ENCODE measurements around the gene GPR18. TPM values are rescaled to one million over a fixed set of nuclear protein-coding genes. Genes with fewer than 3 reads are reported as not detected.

Gene GPR18
- total and polyA plus RNA-seq, 2 of the 4 experiments (the other 2 are of a cell fraction) = not detected

- CTCF ChIA-PET = no interaction called here
- intact Hi-C loops (cut with micrococcal nuclease) = no loop called here
- 100% methylated on average over 2 of the region's 4 CpGs; no CpG with 5 or more reads in 1 of the 2 experiments for WGBS, 2 experiments (ENCODE audit: extremely low coverage in 2 of 2, insufficient read length in 1 of 2)
Measured at GRCh38 chr13:99277629-99278028, 19.4 kb upstream of the GPR18 start.

More at GRCh38 chr13:99277629-99278028, 19.4 kb upstream of the GPR18 start:
- H3K27ac ChIP-seq (ENCODE audit: insufficient read depth, low read length) = no peak overlapping the region
- H3K9ac ChIP-seq (ENCODE audit: low read depth, low read length) = no peak overlapping the region
- in situ Hi-C loops (cut with MboI; ENCODE audit: low sequenced_read_pairs) = no loop called here
- H3K79me1 ChIP-seq (ENCODE audit: low read depth in 1 of 2, low read length in 2 of 2) = peaks cover 5 to 9% of the 10 kb centered on the region in 2 experiments; a peak in 3 of 4 replicates
- H4K20me1 ChIP-seq (ENCODE audit: insufficient read depth, low read length) = no peaks in the 10 kb centered on the region; the same call in 1 of the 2 replicates
- H3K9me3 ChIP-seq (ENCODE audit: control insufficient read depth, insufficient read depth, low read length) = no peaks in the 10 kb centered on the region; the same call in 1 of the 2 replicates
- no peak overlapping the region for H2BK5ac ChIP-seq (ENCODE audit: low read depth, low read length, poor library complexity, severe bottlenecking)
- no peaks in the 10 kb centered on the region for H3K9me1 ChIP-seq (ENCODE audit: insufficient read depth, low read length)
- peaks cover 3% of the 10 kb centered on the region; the same call in 1 of the 2 replicates for H3K4me1 ChIP-seq (ENCODE audit: control insufficient read depth, insufficient read depth, low read length)
- H2AFZ ChIP-seq (replicated peaks; ENCODE audit: low read length, poor library complexity) = no peak overlapping the region
- no peaks in the 10 kb centered on the region for H3K36me3 ChIP-seq (ENCODE audit: control insufficient read depth, insufficient read depth, low read length)
- no peak overlapping the region for H4K8ac ChIP-seq (ENCODE audit: low read depth in 2 of 2, low read length in 2 of 2)
- H2AK5ac ChIP-seq (ENCODE audit: low read depth, low read length) = no peak overlapping the region
- H3K4me2 ChIP-seq (ENCODE audit: low read depth, low read length) = no peak overlapping the region
- H4K91ac ChIP-seq (ENCODE audit: insufficient read depth, low read depth, low read length) = no peak overlapping the region
- no peak overlapping the region for H2BK20ac ChIP-seq (ENCODE audit: low read depth, low read length)
- DNase-seq = no peak
- no peak overlapping the region for H3K14ac ChIP-seq (replicated peaks; ENCODE audit: low read depth, low read length)
- no peaks in the 10 kb centered on the region for H3K27me3 ChIP-seq (ENCODE audit: control insufficient read depth, insufficient read depth, low read length)
- dilution Hi-C loops (cut with HindIII; ENCODE audit: low sequenced_read_pairs, unreplicated experiment) = no loop called here
- H2AK9ac ChIP-seq (replicated peaks; ENCODE audit: low read depth, low read length, poor library complexity) = no peak overlapping the region
- no TSS peak for BruUV-seq (replicated peaks)
- POLR2A ChIA-PET (ENCODE audit: unreplicated experiment) = no interaction called here
- H3K4ac ChIP-seq (ENCODE audit: low read depth, low read length) = no peak overlapping the region
- H3K23ac ChIP-seq (ENCODE audit: low read depth, low read length) = no peak overlapping the region
- no peak overlapping the region for H2BK120ac ChIP-seq (ENCODE audit: low read depth, low read length)
- H3K4me3 ChIP-seq (ENCODE audit: insufficient read depth, low read depth, low read length) = no peak overlapping the region
- H3K18ac ChIP-seq (ENCODE audit: low read depth, low read length) = no peak overlapping the region
- no peak overlapping the region for H3K56ac ChIP-seq (ENCODE audit: extremely low read depth, insufficient read depth, low read length)
- no peak overlapping the region for H2BK15ac ChIP-seq (ENCODE audit: low read depth, low read length)
- H4K5ac ChIP-seq (ENCODE audit: low read depth, low read length) = no peak overlapping the region
- ATAC-seq (ENCODE audit: low read depth) = no peak
- TF ChIP-seq MXI1 (IDR thresholded peaks at IDR 0.05; ENCODE audit: borderline replicate concordance, low read depth, low read length) (no peak), POLR2A (IDR thresholded peaks at IDR 0.05; ENCODE audit: low read depth, low read length) (no peak), MAZ (IDR thresholded peaks at IDR 0.05; ENCODE audit: borderline replicate concordance, low read depth, low read length) (no peak)

Data from IMR-90 (cell line).